Activated CD8-positive, alpha-beta memory T cell treated with anti-CD3 and anti-CD28 coated beads for 4 hours (primary cell): ENCODE results near the gene COX5A.
A peak's percentile ranks its signal among the peaks of the same experiment; 100 is the strongest.

Source experiments
- DNase-seq, 2 donors: peaks; one replicate each; pipeline ENCODE4 v3.0.0-alpha.2; 2020; ENCODE audit warnings: low read depth in 2 of 2

Gene COX5A

DNA sequence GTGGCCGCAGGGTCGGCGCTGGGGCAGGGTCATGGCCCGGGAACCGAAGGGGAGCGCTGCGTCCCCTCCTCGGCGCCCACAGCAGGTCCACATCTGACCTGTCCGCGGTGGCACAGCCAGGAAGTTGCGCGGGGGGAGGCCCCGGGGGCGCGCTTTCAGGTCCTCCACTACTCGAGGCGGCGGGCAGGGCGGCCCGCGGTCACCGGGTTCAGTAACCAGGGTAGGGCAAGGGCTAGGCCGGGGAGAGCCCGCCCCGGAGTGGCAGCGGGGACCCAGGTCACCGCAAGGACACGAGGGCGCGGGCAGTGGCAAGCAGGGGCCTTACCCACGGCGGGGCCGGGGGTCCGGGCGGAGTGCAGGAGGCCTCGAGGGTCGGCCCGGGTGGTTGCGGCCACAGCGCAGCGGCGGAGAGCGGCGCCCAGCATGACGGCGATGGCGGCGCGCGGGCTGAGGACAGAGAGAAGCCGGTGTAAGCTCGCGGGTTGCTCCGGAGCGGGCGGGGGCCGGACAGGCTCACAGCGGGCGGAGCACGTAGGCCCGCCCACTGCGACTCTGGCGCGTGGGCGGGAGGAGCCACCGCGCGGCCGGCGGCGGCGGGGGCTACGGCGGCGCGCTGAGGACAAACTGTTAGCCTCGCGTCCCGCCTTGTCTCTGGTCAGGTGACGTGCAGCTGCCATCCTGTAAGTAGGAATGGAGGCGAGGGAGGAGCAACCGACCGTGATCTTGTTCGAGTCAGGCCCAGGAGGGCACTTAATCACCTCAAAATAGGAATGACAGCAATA, at the start of gene COX5A:
Gene COX5A, minus strand, starts transcription at position 484 of the 782 bp plus-strand sequence. Its CDS starts 59 bp downstream, at position 425.
- DNase-seq = peak; percentile 81 to 84

DNA sequence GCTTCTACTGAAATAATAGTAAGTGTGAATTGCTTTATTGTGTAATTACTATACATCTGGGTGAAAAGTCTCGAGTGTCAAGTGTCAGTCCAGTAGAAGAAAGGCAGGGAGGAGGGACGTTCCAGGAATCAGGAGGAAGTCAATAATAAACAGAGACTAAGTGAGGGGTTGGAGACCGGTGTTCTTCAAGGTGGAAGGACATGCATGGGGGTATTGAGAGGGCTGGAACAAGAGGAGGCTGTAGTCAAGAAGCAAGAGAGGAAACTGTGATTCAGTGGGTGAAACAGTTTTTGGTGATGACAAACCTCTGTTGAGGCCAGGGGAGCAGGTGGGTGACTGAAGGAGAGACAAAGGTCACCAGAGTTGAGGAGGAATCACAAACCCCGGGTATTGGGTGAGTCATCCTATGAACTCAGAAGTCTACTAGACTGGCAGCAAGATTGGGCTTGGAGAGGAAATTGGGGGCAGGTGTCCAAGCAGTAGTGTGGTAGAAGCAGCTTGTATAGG, 45.9 kb upstream of the COX5A start:
- no peak for DNase-seq

DNA sequence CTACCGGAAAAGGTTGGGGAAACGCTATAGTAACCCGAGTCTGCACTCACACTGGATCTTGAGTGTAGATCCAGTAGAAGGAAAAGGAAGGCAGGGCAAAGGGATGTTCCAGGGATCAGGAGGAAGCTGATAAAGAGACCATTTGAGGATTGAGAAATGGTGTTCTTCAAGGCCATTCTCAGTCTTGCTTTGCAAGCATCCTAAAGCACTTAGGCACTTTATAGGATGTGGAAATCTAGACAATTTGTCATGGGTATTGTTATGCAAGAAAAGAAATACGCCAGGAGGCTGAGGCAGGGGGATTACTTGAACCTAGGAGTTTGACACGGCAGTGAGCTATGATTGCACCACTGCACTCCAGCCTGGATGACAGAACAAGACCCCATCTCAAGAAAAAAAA, 44.3 kb upstream of the COX5A start:
- DNase-seq = no peak

DNA sequence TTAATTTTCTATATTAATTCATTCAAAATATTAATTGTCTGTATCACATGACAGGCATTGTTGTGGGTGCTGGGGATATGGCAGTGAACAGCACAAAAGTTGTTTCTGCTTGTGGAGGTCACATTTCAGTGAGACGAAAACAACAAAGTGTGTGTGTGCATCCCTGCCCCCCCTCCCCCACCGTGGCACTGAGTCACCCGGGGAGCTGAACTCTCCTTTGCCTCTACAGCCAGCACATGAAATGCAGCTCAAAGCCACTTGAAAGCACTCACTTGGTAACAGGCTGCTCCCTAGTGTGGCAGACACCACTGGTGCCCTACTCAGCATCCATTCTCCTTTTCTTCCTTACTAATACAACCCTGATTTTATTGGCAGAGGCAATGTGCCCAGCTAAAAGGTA, 40.6 kb upstream of the COX5A start:
- peak in 1 of 2 donors; percentile 21 for DNase-seq

DNA sequence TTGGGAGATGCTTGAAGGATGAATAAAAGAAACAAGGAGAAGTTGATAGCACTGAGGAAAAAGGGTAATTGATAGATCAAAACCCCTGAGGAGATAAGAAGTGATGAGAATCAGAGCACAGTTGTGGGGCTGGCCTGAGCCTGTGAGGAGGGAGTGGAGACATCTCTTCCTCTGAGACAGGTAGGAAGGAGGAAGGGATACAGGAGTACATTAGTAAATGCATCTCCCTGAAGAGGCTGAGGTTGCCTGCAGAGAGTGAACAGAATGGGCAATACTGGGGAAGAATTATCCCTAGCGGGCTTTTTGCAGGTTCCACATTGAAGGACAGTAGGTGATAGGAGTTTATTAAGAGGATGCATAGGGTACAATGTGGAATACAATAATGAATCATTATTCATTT, 40.2 kb upstream of the COX5A start:
- no peak for DNase-seq

DNA sequence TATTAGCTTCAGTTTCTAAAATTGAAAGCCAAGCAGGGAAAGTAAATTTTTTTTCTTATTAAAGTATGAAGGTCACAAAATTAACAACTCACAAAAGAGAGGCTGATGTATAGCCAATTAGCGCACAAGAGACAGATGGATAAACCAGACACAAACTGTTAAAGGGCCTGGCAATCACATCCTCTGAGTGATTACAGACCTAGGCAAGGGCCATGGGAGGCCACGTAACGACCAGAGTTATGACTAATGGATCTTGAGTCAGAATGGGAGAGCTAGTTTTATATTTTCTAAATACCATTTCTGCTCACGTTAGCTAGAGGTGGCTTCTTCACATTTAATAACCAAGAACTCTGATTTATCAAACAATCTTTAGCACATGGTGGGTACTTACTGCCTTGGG, 39.7 kb upstream of the COX5A start:
- DNase-seq = no peak

DNA sequence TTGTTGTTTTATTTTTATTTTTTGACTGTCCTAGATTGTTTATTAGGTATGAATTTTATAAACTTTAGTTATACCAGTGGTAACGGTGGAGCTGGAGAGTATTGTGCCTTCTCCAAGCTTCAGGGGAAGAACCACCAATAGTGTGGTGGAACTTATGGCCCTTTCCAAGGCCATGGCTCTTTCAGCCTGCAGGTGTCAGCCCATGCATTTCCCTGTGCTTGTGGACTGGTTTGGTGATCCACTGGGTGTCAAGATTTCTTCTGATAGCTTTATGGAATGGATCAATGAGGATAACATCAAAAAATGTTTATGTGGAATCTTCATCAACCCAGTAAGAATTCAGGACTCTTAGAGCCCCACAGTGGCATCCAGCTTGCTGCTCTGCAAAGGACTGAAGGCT, 38.3 kb upstream of the COX5A start:
- DNase-seq = no peak

DNA sequence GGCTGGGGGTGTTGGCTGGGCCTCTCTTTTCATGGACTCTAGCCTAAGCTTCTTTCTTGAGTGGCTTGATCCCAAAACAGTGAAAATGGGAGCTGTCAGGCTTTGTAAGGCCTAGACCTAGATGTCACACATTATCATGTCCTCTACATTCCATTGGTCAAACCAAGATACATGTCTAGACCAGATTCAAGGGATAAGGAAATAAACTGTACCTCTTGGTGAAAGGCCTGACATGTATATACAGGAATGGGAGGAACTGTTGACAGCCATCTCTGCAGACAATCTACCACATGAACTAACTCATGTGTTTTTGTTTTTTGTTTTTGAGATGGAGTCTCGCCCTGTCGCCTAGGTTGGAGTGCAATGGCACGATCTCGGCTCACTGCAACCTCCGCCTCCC, 29.8 kb upstream of the COX5A start:
- no peak for DNase-seq

DNA sequence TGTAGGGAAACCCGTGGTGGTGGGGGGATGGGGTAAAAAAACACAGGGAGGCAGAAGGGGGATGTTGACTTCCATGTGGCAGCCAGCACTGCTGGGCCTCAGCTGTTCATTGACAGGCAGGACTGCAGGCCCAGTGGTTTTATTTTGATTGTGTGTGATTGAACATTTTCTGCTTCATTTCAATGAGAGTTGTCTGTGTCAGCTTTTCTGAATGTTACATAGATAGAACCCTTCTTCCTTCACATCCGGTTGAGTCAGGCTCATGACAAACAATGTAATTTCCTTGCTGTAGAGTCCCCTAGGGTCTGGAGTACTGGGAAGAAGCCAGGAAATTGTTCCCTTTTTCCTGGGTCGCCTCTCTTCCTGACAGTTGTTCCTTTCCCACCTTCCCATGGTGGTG, 26.9 kb upstream of the COX5A start:
- no peak for DNase-seq

DNA sequence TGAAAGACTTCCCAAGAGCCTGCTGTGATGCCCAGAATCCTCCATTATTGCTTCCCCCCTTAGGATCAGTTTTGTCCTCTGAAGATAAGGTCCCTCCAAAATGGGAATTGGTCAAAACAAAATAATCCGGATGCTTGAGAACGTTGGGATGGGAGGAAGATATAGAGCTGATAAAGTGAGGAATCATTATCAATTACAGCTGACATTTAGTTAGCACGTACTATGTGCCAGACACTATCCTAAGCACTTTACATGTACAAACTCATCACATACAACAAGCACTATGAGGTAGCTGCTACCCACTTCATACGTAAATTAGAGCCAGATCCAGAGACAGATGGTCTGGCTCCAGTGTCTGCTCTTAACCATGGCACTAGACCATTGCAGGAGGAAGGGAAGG, 25.3 kb upstream of the COX5A start:
- DNase-seq = no peak

DNA sequence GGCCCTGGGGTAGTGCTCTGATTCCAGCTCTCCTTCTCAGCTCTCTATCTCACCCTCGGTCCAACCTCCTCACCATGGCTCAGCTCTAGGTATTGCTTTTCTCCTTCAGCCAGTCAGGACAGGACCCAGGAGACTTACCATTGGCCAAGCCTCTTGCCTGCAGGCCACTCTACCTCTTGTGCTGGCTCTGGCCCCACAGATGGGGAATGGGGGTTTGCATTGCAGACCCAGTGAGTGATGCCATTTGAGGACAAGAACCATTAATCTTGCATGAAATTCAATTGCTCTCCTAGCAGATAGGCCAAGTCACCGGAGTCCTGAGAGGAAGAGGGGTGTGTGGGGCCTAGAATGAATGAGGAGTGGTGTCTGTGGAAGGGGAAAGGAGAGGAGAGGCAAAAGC, 24.8 kb upstream of the COX5A start:
- DNase-seq = no peak

DNA sequence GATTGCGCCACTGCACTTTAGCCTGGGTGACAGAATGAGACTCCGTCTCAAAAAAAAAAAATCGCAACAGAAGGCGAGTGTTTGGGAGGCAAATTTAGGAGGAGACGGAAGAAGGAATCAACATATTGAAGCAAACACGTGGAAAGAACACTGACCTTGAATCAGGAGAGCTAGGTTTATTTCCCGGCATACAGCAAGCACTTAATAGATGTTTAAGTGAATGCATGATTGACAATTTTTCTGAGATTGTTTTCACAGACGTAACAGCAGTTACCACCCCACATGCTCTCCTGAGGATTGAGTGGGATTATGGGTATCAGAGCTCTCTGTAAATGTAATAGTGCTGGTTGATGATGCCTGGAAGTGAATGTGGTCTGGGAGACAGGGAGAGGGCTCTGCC, 24.3 kb upstream of the COX5A start:
- DNase-seq = no peak

DNA sequence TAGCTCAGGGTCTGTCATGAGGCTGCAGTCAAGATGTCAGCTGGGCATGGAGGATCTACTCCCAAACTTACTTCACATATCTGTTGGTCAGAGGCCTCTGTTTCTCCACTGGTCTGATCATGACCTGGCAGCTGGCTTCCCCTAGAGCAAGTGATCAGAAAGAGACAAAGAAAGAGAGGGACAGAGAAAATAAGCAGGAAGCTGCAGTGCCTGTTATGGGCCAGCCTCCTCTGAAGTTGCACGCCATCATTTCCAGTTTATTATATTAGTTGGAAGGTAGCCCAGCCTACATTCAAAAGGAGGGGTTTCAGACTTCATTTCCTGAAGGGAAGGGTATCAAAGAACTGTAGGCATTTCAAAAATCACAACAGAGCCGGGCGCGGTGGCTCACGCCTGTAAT, 23.7 kb upstream of the COX5A start:
- DNase-seq = no peak

DNA sequence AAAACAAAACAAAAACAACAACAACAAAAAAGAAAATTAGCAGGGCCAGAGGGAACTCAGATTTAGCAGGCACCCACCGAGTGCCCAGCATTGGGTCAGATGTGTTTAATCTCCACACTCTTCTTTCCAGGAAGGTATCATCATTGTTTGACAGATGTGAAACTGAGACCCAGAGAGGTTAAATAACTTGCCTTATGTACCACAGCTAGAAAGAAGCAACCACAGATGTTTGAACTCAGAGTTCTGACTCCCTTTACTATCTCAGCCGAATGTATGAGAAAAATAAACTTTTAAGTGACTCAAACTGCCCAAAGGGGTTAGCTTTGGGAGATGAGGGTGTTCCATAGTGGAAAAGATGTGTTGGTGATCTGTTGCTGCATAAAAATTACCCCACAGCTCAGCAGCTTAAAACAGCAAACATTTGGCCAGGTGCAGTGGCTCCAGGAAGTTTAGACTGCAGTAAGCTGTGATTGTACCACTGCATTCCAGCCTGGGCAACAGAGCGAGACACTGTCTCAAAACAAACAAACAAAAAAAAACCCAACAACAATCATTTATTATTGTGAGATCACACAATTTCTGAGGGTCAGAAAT, 23.2 kb upstream of the COX5A start:
- no peak for DNase-seq

DNA sequence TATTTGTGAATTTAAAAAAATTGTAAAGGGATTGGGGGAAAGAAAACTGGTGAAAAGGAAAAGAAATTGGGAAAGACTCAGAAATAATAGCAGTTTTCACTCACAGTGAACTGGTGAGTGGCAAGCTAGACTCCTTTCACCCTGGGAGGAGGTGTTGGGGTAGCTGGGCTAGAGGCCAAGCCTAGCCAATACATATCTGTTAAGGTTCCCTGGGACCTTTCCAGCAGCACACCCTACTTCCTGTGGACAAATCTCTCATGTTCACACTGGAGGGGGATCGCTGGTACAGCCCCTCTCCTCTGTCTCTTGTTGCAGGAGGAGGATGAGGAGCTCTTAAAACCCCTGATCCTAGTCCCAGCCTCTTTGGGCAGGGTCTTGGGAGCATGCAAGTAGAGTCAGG, 22.4 kb upstream of the COX5A start:
- no peak for DNase-seq

DNA sequence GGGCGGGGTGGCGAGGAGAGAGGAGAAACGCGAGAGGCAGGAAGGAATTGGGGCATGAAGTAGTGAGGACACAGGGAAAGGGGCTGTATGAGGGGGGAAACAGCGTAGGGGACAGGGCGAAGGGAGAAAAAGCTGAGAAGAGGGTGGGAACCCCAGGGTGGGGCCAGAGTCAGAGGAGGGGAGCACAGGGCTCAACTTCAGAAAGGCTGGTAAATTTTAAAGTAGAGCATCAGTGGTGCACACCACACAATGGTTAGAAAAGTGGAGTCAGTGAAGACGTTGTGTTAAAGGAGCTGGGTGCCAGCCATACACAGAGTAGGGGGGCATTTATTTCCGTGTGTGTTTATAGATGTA, 21.7 kb upstream of the COX5A start:
- no peak for DNase-seq

DNA sequence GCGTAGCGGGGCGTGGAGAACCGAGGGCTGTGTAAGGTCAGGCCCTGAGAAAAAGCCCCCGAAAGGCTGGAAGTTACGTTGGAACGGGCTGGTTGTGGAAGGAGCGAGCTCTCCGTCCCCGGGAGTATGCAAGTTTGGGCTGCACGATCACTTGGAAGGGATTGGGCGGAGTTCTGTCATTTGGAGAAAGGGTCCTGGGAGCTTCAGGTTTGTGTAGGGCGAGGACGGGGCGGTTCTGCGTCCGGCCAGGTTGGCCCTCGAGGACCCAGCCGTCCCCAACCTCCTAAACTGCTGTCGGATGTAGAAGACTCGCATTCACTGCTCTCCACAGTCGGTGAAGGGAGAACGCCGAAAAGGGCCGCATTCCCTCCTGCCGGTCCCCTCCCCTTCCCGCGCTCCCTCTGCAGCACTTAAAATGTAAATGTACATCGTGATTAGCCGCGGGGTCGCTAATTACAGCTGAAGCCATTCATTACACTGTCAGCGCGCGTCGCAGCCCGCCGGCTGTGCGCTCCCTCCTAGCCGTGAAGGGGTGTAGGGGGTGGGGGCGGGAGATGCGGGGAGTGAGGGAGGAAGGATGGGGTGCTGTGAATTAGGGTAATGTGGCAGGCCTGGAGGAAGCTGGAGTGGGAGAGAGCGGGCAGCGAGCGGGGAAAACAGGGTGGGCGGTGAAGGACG, 21.2 kb upstream of the COX5A start:
- DNase-seq = no peak

DNA sequence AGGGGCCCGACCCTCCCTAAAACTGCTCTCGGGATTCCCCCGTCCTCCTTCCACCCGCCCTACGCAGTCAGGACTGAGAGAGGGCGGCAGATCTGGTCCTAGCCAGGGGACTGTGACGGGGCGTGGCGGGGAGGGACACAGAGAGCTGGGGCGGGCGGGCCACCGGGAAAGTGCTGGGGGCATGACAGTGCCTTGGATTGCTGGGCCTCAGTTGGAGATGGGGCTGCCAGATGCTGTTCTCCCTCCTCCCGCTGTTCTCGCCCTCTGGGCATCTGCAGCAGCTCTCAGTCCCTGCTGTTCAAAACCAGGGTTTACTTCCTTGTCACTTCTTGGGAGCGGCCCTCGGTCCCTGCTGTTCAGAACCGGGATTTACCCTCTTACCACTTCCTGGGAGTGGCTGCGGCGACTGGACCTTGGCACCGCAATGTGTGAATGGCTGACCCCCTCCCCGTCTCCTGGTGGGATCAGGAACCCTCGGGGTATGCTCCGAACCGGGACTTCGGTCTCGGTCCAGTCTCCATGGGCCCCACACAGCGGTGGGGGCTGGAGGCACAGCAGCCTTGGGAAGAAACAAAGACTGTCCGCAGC, 20.5 kb upstream of the COX5A start:
- no peak for DNase-seq

DNA sequence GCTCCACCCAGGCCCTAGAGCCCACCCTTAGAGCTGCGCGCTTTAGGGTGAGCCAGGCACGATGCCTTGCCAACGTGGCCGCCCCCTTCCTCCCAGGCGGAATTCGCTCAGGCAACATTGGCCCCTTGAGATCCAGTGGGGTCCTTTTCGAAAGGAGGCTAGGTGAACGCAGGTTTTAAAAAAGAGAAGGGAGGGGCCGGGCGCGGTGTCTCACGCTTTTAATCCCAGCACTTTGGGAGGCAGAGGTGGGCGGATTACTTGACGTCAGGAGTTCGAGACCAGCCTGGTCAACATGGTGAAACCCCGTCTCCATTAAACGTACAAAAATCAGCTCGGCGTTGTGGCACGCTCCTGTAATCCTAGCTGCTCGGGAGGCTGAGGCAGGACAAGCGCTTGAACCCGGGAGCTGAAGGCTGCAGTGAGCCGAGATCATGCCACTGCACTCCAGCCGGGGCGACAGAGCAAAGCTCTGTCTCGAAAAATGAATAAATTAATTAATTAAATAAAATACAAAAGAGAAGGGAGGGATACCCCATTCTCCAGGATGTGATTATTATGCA, 19.7 kb upstream of the COX5A start:
- no peak for DNase-seq

DNA sequence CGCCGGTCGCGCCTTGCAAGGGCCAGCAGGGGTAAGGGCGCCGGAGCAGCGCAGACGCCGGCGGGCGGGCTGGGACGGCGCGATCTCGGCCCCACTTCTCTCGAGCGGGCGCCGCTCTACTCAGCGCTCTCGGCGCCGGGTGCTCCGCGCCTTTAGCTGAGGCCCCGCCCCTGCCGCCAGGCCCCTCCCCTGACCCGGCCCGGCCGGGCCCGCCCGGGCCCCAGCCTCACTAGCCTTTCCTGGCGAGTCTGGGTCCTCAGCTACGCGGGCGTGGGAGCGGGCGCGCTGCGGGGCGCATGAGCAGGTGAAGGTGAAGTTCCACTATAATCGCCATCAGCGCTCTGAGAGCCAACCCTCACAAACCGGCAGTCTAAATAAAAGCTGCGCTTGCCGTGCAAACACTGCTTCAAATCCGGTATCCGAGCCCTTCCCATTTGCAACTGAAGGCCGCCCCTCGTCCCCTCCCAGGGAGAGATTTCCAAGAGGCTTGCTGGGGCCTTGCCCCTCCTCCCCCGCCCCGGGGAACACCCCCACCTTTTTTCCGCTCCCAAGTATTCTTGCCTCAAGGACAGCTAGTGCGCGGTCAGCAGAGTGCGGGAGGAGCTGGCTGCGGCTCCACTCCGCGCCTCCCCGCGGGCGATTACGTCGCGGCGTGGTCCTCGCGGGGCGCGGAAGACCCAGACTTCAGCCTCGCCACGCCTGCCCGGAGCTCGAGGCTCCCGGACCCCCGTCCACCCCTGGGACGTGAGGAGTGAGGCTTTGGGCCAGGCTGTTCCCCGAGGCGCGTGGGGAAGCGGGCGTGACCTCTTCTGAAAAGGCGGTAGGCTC, 19.0 kb upstream of the COX5A start, which contains the start of gene RPP25:
Gene RPP25, minus strand, starts transcription at position 125 of the 828 bp plus-strand sequence. CDS start 189 bp downstream, outside the sequence.
- peak; percentile 47 to 48 for DNase-seq
